HCEC 1CT (cell line): ENCODE measurements around the gene MRGPRX4.
"Not testable (repeated sequence)": the region's sequence is repeated elsewhere in the genome, so short reads cannot be mapped to it uniquely, and the experiment has no call there.

ENCODE experiments used
- DNase-seq: peaks from one replicate; pipeline ENCODE4 v3.0.0-alpha.2; 2017

Gene MRGPRX4

GRCh38 chr11:18172666-18173065 is at the start of gene MRGPRX4:
TSS of gene MRGPRX4 (plus strand) at chr11:18172837. CDS start at chr11:18173257, 420 bp downstream.
- DNase-seq: no peak

- not testable (repeated sequence) for DNase-seq
Measured at GRCh38 chr11:18131115-18131514, 41.5 kb upstream of the MRGPRX4 start.

- DNase-seq: peak; percentile 10
Measured at GRCh38 chr11:18132341-18132740, 40.3 kb upstream of the MRGPRX4 start, which contains the start of gene MRGPRX3. TSS of gene MRGPRX3 (plus strand) at chr11:18132571. CDS start at chr11:18137203, 4,632 bp downstream.

GRCh38 chr11:18135308-18135707 is 37.3 kb upstream of the MRGPRX4 start:
- no peak for DNase-seq

GRCh38 chr11:18137186-18137800 is 35.3 kb upstream of the MRGPRX4 start:
- DNase-seq: no peak

- DNase-seq: no peak
Measured at GRCh38 chr11:18140145-18140544, 32.5 kb upstream of the MRGPRX4 start.

- peak; percentile 78 for DNase-seq
Measured at GRCh38 chr11:18144243-18144642, 28.4 kb upstream of the MRGPRX4 start.

- no peak for DNase-seq
Measured at GRCh38 chr11:18145025-18145424, 27.6 kb upstream of the MRGPRX4 start.

- no peak for DNase-seq
Measured at GRCh38 chr11:18145837-18146236, 26.8 kb upstream of the MRGPRX4 start.

GRCh38 chr11:18151581-18151980 is 21.1 kb upstream of the MRGPRX4 start:
- DNase-seq: no peak

GRCh38 chr11:18168372-18168771 is 4.3 kb upstream of the MRGPRX4 start:
- no peak for DNase-seq

- DNase-seq: peak; percentile 18
Measured at GRCh38 chr11:18171377-18172000, 1.1 kb upstream of the MRGPRX4 start.

GRCh38 chr11:18173225-18173866 is 709 bp downstream of the MRGPRX4 start:
- no peak for DNase-seq

- DNase-seq: no peak
Measured at GRCh38 chr11:18188796-18189195, 16.2 kb downstream of the MRGPRX4 start.

GRCh38 chr11:18189476-18190245 is 17.0 kb downstream of the MRGPRX4 start:
- not testable (repeated sequence) for DNase-seq

GRCh38 chr11:18191376-18191775 is 18.7 kb downstream of the MRGPRX4 start:
- no peak for DNase-seq

- no peak for DNase-seq
Measured at GRCh38 chr11:18193010-18193409, 20.4 kb downstream of the MRGPRX4 start.

- DNase-seq: no peak
Measured at GRCh38 chr11:18196532-18196931, 23.9 kb downstream of the MRGPRX4 start.

GRCh38 chr11:18197738-18198137 is 25.1 kb downstream of the MRGPRX4 start:
- DNase-seq: not testable (repeated sequence)

- peak; percentile 34 for DNase-seq
Measured at GRCh38 chr11:18203723-18204122, 31.1 kb downstream of the MRGPRX4 start.

- DNase-seq: no peak
Measured at GRCh38 chr11:18204220-18204619, 31.6 kb downstream of the MRGPRX4 start.

GRCh38 chr11:18204771-18205170 is 32.1 kb downstream of the MRGPRX4 start:
- no peak for DNase-seq

GRCh38 chr11:18209058-18209457 is 36.4 kb downstream of the MRGPRX4 start:
- DNase-seq: no peak
